HTERT RPE-1 (cell line): Measurements from ENCODE around the gene PAFAH1B2.

ENCODE experiments used
- in situ Hi-C: fragments of 300-500 bp; cut with MboI; formaldehyde crosslinking; loops from 4 replicates; pipeline ENCODE4 v1.14.3; 2020; ENCODE audit warnings: low sequenced_read_pairs

PAFAH1B2 gene

DNA sequence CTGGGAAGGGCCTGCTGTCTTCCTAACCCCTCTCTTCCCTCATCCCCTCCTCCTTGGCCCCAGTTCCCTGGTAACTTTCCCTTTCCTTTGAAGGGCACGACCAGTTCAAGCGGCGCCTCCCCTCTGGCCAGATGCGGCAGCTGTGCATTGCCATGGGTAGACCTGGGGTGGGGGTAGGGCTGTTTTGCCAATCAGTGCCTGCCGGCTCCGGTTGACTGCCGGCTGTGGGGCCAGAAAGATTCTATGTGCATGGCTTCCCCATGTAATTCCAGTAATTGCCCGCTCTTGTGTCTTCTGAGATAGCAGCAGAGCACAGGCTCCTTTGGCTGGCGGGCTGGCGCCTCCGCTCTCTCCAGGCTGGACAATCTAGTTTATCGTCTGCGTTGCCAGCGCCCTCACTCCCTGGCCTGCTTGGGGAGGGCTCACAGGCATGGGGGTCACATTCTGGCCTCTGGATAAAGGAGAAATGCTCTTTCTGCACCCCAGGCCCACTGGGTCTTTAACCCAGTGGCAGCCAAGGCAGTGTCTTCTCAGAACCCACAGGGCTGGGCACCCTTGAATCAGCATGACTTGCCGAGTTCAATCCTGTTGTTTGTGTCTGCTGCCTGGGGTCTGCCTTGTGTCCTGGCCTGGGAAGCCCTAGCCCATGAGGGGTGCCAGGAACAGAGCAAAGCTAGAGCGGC lies 43.9 kb downstream of the PAFAH1B2 start:
- in situ Hi-C loops = no loop called here

DNA sequence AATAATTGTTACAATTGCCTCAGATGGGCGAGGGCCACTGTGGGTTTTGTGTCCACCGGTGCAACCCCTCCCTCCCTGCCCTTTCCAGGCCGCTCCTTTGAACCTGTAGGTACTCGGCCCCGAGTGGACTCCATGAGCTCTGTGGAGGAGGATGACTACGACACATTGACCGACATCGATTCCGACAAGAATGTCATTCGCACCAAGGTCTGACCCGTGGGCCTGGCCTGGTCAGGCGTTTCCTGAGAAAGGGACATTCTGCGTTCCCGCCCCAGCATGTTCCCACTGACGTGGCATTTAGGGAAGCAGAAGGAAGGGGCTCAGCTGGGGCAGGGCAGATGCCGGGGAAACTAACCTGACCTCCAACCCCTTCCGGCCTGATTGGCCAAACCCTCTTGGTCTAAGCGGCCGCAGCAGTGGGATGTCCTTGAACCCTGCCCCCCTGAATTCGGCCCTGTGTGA lies 44.6 kb downstream of the PAFAH1B2 start:
- in situ Hi-C loops = no loop called here

- in situ Hi-C loops = no loop called here
Measured at GRCh38 chr11:117189191-117189940, 45.3 kb downstream of the PAFAH1B2 start.

GRCh38 chr11:117189941-117190544 lies 46.0 kb downstream of the PAFAH1B2 start:
- in situ Hi-C loops = no loop called here

GRCh38 chr11:117191680-117192400 lies 47.8 kb downstream of the PAFAH1B2 start:
- in situ Hi-C loops = no loop called here

DNA sequence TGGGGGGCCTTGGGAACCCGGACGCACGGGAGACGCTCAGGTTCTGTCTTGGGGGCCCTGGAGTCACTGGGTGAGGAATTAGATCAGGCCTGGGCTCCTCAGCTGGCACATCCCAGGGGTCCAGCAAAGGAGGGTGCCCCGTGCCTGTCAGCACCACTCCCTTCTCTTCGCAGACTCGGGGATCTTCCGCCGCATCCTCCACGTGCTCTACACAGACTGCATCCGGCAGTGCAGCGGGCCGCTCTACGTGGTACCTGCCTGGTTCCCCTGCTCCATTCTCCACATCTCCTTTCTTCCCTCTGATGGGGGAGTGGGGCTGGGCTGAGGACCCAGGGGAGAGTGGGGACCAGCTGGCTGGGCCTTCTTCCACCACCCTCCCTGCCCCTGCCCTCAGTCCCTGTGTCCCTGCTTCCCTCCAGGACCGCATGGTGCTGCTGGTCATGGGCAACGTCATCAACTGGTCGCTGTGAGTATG lies 48.4 kb downstream of the PAFAH1B2 start:
- in situ Hi-C loops = no loop called here

GRCh38 chr11:117193130-117194020 lies 49.3 kb downstream of the PAFAH1B2 start:
- in situ Hi-C loops = no loop called here

DNA sequence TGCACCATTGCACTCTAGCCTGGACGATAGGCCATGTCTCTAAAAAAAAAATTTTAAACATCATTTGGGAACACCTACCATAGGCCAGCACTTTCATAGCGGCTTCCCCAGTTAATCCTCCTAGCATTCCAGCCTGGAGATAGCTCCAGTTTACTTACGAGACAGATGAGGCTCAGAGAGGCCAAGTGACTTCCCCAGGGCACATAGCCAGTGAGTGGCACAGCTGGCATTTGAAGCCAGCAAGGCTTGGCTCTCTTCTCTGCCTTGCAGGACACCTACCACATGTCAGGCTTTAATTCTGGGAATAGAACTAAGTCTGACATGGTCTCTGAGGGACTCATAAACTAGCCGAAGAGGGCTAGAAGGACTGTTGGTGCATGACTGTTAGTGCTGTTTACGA lies 50.2 kb downstream of the PAFAH1B2 start:
- in situ Hi-C loops = no loop called here

DNA sequence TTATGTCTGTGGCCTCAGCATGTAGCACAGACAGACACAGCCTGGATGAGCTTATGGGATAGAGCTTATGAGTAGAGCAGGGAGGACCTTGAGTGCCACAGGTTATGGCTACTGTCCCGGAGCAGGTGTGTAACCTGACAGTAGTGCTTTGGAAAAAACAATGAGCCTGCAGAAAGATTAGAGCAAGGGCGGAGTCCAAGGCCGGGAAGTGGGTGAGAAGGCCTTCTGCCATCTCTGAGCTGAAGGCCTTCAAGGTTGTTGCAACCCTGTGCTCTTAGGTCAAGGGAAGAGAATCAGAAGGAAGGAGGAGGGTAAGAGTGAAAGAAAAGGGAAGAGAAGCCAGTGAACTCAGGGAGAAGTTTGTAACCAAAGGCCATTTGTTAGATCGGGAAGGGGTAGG lies 51.2 kb downstream of the PAFAH1B2 start:
- in situ Hi-C loops = no loop called here

DNA sequence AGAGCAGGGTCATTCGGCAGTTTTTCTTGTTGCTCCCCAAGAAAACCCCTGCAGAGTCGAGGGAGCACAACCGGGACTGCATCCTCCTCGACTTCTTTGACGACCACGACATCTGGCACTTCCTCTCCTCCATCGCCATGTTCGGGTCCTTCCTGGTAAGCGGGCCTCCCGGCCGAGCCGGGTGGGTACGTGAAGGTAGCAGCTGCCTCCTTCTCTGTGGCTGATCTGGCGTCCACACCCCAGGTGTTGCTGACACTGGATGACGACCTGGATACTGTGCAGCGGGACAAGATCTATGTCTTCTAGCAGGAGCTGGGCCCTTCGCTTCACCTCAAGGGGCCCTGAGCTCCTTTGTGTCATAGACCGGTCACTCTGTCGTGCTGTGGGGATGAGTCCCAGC lies 51.7 kb downstream of the PAFAH1B2 start:
- in situ Hi-C loops = no loop called here

DNA sequence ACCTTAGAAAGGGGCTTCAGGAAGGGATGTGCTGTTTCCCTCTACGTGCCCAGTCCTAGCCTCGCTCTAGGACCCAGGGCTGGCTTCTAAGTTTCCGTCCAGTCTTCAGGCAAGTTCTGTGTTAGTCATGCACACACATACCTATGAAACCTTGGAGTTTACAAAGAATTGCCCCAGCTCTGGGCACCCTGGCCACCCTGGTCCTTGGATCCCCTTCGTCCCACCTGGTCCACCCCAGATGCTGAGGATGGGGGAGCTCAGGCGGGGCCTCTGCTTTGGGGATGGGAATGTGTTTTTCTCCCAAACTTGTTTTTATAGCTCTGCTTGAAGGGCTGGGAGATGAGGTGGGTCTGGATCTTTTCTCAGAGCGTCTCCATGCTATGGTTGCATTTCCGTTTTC lies 52.9 kb downstream of the PAFAH1B2 start:
- in situ Hi-C loops = no loop called here

DNA sequence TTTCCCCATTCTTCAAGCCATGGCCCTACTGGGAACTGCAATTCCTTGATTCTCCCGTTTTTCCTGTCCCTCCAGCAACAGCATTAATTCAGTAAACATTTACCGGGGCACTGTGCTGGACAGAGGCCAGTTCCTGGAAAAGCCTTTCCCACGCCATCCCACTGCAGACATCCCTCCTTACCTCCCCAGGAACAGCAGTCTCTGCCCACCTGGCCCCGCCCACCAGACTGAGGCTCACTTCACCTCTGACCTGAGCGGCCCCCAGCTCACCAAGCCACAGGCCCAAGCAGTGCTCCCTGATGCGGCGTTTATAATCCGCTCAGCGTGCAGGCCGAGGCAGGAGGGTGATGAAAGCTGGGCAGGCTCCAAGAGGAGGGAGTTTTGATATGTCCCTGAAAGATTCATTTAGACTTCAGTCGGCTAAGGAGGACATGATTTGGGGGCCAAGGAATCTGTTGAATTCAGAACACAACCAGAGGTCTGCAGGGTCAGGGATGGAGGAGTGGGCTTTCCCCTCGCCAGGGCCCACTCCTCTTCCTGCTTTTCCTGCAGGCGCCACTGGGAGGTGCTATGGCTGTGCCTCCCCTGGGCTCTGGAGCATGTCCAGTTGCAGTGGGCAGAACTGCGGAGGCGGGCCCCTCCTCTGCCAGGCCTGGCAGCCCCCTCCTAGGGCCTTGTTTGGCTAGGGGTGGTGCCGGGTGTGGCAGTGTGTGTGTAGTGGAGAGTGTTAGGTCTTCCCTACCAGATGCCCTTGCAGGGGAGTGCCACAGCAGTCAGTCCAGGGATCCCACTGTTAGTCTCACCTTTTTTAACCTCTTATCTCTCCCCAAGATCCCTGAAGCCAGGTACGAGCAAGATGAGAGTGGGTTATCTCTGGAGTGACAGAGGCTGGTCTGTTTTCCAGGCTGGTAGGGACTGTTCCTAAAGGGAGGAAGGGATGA lies 53.7 kb downstream of the PAFAH1B2 start:
- in situ Hi-C loops = no loop called here

DNA sequence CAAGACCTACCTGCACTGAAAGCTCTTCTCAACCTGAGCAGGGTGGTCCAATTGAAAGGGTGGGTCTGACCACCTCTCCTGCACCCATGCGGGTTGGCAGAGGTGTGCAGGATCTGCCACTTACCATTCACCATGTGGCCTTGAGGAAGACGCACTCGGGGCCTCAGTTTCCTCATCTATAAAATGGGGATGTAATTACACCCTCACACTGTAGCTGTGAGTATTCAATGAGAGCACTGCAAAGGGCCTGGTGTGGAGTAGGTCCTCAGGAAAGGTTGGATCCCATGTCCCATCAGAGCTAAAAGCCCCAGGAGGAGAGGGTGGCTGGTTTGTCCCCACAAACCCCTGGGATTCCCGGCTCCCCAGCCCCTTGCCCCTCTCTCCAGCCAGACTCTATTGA lies 54.5 kb downstream of the PAFAH1B2 start:
- in situ Hi-C loops = no loop called here

DNA sequence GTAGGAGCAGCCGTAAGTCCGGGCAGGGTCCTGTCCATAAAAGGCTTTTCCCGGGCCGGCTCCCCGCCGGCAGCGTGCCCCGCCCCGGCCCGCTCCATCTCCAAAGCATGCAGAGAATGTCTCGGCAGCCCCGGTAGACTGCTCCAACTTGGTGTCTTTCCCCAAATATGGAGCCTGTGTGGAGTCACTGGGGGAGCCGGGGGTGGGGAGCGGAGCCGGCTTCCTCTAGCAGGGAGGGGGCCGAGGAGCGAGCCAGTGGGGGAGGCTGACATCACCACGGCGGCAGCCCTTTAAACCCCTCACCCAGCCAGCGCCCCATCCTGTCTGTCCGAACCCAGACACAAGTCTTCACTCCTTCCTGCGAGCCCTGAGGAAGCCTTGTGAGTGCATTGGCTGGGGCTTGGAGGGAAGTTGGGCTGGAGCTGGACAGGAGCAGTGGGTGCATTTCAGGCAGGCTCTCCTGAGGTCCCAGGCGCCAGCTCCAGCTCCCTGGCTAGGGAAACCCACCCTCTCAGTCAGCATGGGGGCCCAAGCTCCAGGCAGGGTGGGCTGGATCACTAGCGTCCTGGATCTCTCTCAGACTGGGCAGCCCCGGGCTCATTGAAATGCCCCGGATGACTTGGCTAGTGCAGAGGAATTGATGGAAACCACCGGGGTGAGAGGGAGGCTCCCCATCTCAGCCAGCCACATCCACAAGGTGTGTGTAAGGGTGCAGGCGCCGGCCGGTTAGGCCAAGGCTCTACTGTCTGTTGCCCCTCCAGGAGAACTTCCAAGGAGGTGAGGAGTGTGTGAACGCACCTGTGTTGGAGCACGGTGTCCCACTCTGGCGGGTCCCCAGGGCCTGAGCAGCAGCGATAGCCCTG lies 55.2 kb downstream of the PAFAH1B2 start, which contains the start of gene TAGLN:
TAGLN (plus strand) TSS at position 318 of the 863 bp plus-strand sequence. CDS start 3,644 bp downstream, outside the sequence.
- in situ Hi-C loops = no loop called here

DNA sequence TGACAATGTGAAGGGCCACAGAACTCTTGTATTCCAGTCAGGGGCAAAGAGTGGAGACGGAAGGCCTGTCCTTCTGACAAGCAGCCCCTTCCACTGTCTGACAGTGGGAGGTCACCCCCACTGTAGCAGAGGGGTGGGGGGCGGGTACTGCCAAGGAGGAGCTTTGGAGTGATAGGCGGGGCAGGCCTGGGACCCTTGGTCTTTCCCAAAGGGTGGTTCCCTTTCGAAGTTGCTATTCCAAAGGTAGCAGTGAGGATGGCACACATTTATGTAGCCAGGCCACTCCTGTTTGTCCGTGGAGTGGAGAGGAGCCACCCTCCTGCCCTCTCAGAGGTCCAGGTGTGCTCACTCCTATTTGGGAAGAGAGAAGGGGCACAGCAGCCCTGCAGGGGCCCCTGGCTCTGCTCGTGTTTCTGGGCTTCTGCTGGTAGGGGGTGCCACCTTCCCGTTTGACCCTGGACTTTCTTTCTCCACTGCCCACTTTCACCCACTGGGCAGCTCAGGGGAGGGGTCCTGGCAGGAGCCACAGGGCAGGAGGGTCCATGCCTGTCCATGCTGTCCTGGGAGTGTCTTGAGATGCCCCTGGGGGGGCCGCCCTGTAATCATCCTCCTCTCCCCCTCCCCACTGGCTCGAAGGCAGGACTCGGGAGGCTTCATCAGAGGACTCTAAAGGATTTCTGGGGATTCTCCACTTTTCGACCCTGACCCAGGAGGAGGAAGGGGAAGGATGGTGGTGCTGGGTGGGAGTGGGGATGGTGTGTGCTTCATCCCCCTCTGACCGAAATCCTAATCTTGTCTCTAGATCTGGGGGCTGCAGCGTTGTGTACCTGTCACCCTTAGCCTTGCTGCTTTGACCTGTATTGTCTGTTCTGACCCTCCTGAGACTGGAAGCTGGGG lies 56.1 kb downstream of the PAFAH1B2 start:
- in situ Hi-C loops = no loop called here

- in situ Hi-C loops = no loop called here
Measured at GRCh38 chr11:117200813-117201657, 56.9 kb downstream of the PAFAH1B2 start.
